Measurements from ENCODE around the gene ERFL.

ERFL gene

DNA sequence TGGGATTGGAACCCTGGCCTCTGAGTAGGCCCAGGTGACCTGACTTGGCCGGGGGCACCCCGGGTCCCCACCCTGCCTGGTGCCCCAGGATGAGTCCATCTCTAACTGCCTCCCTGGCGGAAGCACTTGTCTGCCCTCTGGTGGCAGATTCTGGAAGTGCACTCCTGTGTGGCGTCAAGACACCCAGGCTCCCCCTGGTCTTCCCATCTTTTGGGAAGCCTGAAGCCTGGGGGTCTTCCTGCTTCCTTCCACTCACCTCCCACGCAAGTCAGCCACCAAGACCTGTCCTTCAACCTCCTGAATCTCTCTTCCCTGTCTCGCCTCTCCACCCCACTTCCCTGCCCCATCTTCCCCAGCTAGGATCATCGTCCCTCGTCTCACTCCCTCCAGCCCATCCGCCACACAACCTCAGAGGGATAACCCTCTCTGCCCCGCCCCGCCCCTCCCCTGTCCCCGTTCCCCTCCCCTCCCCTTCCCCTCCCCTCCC is 23.5 kb upstream of the ERFL start:
- H3K36me3 ChIP-seq (ENCODE audit: insufficient read depth, low read length) = peaks cover 10% of the 10 kb centered on the region
- H3K79me2 ChIP-seq (ENCODE audit: insufficient read depth, low read length) = no peaks in the 10 kb centered on the region
- peak; percentile 85 for DNase-seq
- peak overlapping the region; percentile 67 for H2AFZ ChIP-seq (ENCODE audit: low read depth, low read length)
- H3K27me3 ChIP-seq (ENCODE audit: insufficient read depth, low read length, poor library complexity) = no peaks in the 10 kb centered on the region
- H3K27ac ChIP-seq (ENCODE audit: low read length) = no peak overlapping the region
- no peak overlapping the region for H3K4me3 ChIP-seq (ENCODE audit: low read depth in 1 of 2, low read length in 2 of 2)
- ATAC-seq (ENCODE audit: insufficient read depth, low read depth) = peak; percentile 95
- no peaks in the 10 kb centered on the region for H3K9me3 ChIP-seq (ENCODE audit: insufficient read depth, low read length, severe bottlenecking)
- peaks cover 6% of the 10 kb centered on the region; the same call in 1 of the 2 replicates for H3K4me1 ChIP-seq (ENCODE audit: insufficient read depth, low read length)
- TF ChIP-seq EZH2 (IDR thresholded peaks at IDR 0.05; ENCODE audit: borderline replicate concordance, low read depth, low read length, severe bottlenecking) = no peak
- peak; percentile 98 for TF ChIP-seq CTCF (IDR thresholded peaks at IDR 0.05; ENCODE audit: borderline replicate concordance, extremely low read depth, low read length, poor library complexity, severe bottlenecking)
- peak overlapping the region; percentile 41; the same call in 1 of the 2 replicates for H3K4me2 ChIP-seq (ENCODE audit: insufficient read depth, low read length)
- no peaks in the 10 kb centered on the region for H4K20me1 ChIP-seq (ENCODE audit: insufficient read depth, low read length)
- no peak overlapping the region for H3K9ac ChIP-seq (ENCODE audit: low read depth, low read length)

DNA sequence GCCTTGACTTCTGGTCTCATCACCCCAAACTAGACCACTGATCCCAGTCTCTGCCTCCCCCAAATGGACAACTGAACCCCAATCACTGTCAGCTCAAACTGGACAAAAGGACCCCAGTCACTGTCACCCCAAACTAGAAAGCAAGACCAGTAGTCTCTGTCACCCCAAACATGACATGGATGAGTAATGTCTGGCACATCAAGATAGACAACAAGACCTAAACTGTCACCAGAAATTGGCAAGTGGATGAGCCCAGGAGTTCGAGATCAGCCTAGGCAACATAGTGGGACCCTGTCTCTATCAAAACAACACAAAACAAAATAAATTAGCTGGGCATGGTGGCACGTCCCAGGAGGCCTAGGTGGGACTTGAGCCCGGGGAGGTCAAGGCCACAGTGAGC is 18.8 kb upstream of the ERFL start:
- Histone ChIP-seq H3K9ac (ENCODE audit: low read depth, low read length) (no peak overlapping the region), H3K27ac (ENCODE audit: low read length) (no peak overlapping the region), H3K4me3 (ENCODE audit: low read depth in 1 of 2, low read length in 2 of 2) (no peak overlapping the region), H3K4me2 (ENCODE audit: insufficient read depth, low read length) (no peak overlapping the region), H4K20me1 (ENCODE audit: insufficient read depth, low read length) (no peaks in the 10 kb centered on the region), H3K4me1 (ENCODE audit: insufficient read depth, low read length) (peaks cover 6% of the 10 kb centered on the region; the same call in 1 of the 2 replicates), H3K27me3 (ENCODE audit: insufficient read depth, low read length, poor library complexity) (no peaks in the 10 kb centered on the region), H3K79me2 (ENCODE audit: insufficient read depth, low read length) (no peaks in the 10 kb centered on the region), H3K36me3 (ENCODE audit: insufficient read depth, low read length) (no peaks in the 10 kb centered on the region), H3K9me3 (ENCODE audit: insufficient read depth, low read length, severe bottlenecking) (no peaks in the 10 kb centered on the region), H2AFZ (ENCODE audit: low read depth, low read length) (no peak overlapping the region)
- DNase-seq (no peak), ATAC-seq (ENCODE audit: insufficient read depth, low read depth) (no peak)
- TF ChIP-seq EZH2 (IDR thresholded peaks at IDR 0.05; ENCODE audit: borderline replicate concordance, low read depth, low read length, severe bottlenecking) = no peak
- no peak for TF ChIP-seq CTCF (IDR thresholded peaks at IDR 0.05; ENCODE audit: borderline replicate concordance, extremely low read depth, low read length, poor library complexity, severe bottlenecking)

- Histone ChIP-seq H3K79me2 (ENCODE audit: insufficient read depth, low read length) (no peaks in the 10 kb centered on the region), H3K36me3 (ENCODE audit: insufficient read depth, low read length) (no peaks in the 10 kb centered on the region), H3K4me3 (ENCODE audit: low read depth in 1 of 2, low read length in 2 of 2) (no peak overlapping the region), H3K9ac (ENCODE audit: low read depth, low read length) (no peak overlapping the region), H4K20me1 (ENCODE audit: insufficient read depth, low read length) (no peaks in the 10 kb centered on the region), H3K27ac (ENCODE audit: low read length) (no peak overlapping the region; the same call in 1 of the 2 replicates), H3K9me3 (ENCODE audit: insufficient read depth, low read length, severe bottlenecking) (no peaks in the 10 kb centered on the region), H3K27me3 (ENCODE audit: insufficient read depth, low read length, poor library complexity) (no peaks in the 10 kb centered on the region), H3K4me1 (ENCODE audit: insufficient read depth, low read length) (no peaks in the 10 kb centered on the region), H3K4me2 (ENCODE audit: insufficient read depth, low read length) (no peak overlapping the region), H2AFZ (ENCODE audit: low read depth, low read length) (no peak overlapping the region)
- no peak for TF ChIP-seq CTCF (IDR thresholded peaks at IDR 0.05; ENCODE audit: borderline replicate concordance, extremely low read depth, low read length, poor library complexity, severe bottlenecking)
- no peak for TF ChIP-seq EZH2 (IDR thresholded peaks at IDR 0.05; ENCODE audit: borderline replicate concordance, low read depth, low read length, severe bottlenecking)
- no peak for ATAC-seq (ENCODE audit: insufficient read depth, low read depth)
- DNase-seq = no peak
Observed at GRCh38 chr19:41945135-41945766, 17.0 kb upstream of the ERFL start.
